ENCODE measurements around the gene CDCA8.
"Not testable (repeated sequence)": the region's sequence is repeated elsewhere in the genome, so short reads cannot be mapped to it uniquely, and the experiment has no call there.

The CDCA8 gene

DNA sequence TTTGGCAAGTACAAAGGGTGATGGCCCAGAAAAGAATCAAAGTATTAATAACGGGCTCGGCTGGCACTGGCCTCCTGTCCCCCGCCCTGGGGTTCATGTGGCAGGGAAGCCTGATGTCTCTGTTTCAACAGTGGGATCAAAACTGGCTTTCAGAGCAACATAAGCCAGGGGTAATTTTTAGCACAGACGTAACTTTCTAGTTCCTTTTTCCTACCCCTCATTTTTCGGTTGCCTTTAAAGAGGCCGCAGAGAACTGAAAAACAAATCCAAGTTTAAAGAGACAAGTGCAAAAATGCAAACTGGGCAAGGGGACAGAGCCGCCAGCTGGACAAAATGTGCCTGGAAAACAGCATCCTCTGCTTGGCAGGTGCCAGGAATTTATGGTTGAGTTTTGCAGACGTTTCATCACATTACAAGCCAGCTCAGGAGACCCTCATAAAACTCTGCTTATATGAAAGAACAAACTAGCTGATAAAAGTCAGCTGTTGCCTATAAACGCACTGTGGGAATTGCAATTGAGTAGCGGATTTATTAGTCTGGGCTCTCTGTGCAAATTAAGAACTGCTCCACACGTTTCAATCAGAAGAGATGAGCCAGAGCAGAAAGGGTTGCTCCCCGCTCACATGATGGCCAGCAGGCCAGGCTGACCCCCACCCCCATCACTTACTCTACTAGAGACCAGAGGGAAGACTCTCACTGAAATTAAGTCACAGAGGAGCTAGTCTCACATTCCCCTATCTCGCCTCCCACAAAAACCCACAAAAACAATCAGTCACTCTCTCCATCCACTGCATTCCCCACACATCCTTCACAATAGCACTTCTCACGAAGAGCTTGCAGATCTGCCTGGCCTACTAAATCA is 15.8 kb upstream of the CDCA8 start:
- no peak for DNase-seq

DNA sequence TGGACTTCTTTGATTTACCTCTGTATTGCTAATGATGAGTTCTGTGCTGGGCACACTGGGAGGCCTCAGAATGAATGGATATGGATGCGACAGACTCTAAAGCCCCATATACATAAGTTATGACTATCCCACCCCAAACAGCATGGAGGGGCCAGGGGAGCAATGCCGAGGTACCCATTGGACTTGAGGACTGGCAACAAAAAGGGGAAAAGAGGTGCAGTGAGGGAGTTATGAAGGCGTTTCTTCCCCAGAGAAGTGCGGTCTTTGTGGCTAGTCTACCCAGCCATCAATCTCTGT is 15.2 kb upstream of the CDCA8 start:
- DNase-seq: no peak

DNA sequence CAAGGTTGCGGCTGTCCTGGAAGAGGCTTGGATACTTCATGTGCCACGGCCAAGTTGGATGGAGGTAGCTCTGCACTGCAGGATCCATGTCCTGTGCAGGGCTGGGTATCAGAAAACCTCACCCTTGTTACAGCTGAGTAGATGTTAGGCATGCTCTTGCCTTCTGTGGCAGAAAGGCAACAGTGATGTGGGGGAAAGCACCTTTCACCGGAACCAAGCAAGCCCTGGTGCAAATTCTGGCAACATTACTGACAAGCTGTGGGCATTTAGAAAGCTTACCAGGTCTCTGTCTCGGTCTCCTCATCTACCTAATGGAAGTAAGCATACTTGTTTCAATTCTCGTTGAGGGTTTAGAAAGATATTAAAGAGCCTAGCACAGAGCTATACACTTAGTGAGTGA is 14.5 kb upstream of the CDCA8 start:
- no peak for DNase-seq

DNA sequence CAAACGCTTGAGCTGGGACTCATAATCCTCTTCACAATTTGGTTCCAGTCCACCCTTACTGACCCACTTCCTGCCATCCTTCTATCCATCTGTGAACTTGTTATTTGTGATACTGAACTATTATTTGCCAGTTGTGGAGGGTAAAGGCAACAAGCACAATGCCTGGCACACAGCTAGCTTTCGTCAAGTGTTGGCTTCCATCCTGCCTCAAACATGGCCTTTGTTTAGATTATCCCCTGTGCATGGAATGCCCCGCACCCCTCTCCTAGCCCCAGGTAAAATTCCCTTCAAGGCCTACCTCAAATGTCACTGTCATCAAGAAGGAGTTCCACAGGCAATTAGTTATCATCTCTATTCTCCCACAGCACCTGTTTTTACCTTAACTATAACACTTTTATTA is 11.4 kb upstream of the CDCA8 start:
- DNase-seq: no peak

DNA sequence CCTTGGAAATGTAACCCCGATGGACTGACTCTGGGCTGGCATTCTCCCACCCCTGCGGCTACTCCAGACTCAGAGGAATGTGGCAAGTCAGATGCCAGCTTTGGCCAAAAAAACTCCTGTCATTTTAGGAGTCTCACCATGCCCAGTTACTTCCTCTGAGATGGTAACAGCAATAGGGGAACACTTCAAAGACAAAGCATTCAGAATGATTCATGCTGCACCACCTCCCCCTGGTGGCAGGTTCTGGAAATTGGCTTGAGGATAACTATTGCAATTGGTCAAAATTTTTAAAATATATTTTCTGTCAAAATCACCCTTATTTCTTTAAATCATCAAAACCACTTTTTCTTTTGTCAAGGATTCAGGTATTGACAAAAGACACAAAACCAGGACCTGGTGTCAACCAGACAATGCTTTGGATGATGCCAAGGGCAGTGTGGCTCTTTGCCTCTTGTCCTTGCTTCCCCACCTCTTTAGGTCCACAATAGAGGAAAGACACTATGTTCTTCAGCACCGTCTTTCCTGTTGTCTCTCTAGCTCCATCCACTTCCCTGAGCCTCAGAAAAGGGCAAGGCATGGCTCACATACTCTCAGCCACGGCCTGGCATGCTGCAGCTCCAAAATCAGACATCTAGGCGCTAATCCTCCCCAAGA is 9.9 kb upstream of the CDCA8 start:
- peak in 1 of 2 experiments; percentile 46 for DNase-seq

DNA sequence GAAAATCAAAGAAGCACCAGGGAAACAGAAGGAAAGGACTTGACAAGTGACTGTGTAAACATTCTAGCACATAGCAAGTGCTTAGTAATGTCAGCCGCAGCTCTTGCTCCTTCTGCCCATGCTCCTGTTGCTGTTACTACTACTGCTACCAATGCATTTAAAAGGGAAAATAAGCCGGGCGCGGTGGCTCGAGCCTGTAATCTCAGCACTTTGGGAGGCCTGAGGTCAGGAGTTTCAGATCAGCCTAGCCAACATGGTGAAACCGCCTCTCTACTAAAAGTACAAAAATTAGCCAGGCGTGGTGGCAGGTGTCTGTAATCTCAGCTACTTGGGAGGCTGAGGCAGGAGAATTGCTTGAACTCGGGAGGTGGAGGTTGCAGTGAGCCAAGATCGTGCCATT is 8.1 kb upstream of the CDCA8 start:
- DNase-seq: not testable (repeated sequence)

DNA sequence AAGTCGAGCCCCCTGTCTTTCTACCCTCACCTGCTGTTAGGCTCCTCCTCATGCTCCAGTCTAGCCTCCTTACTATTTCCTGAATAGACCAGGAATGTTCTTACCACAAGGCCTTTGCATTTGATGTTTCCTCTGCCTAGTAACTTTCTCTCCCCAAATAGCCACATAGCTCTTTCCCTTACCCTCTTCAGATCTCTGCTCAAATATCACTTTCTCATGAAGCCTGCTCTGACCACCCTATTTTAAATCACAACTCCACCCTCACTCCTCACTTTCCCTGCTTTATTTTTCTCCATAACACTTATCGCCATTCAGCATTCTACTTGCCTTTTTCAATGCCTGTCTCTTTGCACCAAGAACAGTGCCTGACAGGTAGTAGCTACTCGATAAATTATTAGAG is 6.6 kb upstream of the CDCA8 start:
- no peak for DNase-seq

DNA sequence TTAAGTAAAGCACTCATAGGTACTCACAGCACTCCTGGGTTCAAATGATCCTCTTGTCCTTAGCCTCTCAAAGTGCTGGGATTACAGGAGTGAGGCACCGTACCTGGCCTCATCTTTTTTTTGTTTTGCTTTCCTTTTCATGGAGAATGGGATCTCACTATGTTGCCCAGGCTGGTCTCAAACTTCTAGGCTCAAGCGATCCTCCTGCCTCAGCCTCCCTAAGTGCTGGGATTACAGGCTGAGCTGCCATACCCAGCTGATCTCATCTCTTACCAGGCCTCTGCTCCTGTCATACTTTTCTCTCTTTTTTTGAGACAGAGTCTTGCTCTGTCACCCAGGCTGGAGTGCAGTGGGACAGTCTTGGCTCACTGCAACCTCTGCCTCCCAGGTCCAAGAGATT is 4.6 kb upstream of the CDCA8 start:
- DNase-seq: not testable (repeated sequence)

DNA sequence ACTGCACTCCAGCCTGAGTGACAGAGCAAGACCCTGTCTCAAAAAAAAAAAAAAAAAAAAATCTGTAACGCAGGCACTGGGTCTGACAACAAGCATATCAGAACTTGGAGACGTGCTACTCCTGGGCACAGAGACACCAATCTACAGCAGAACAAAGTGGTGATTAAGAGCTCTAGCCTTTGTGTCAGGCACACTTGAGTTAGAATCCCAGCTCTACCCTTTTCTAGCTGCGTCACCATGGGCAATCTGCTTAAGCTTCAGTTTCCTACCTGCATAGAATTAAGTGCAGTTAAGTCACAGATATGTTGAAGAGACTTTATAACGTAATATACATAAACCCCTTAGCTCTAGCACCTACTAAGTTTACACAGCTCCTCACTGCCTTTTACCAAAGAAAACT is 3.4 kb upstream of the CDCA8 start:
- DNase-seq: no peak

DNA sequence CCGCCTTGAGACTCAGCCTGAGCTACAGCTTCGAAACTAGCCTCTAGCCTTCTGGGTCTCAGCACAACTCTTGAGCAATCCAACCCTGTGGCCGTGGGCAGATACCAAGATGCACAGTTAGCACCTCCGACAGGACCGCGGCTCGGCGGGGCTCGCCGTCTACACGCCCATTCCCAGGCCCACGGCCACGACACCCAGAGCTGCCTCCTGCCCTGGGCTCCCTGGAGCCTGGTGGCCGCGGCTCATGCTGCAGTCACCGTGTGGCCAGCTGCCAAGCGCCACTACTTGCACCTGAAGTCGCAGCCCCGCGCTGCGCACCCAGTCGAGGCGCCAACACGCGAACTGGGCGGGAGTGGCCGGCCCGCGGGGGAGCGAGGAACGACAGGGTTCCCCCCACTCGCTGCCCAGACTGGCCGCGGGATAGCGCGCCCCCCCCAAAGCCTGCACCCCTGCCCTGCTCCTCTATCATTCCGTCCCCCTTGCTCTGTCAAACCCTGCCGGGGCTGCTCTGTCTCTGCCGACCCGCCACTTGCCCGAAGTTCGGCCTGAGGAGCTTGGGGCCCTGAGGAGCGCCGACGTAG is 729 bp upstream of the CDCA8 start:
- DNase-seq: peak in 1 of 2 experiments; percentile 30

DNA sequence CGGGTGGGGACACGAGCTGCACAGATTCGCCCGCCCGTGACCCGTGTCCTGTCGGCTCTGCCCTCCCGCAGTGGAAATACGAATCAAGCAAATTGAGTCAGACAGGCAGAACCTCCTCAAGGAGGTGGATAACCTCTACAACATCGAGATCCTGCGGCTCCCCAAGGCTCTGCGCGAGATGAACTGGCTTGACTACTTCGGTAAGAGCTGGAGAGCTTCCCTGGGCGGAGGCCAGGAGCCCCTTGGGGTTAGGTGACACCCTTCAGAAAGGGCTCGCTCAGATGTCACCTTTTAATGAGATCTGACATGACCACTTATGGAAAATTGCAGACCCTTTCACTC is 489 bp downstream of the CDCA8 start:
- DNase-seq: no peak

DNA sequence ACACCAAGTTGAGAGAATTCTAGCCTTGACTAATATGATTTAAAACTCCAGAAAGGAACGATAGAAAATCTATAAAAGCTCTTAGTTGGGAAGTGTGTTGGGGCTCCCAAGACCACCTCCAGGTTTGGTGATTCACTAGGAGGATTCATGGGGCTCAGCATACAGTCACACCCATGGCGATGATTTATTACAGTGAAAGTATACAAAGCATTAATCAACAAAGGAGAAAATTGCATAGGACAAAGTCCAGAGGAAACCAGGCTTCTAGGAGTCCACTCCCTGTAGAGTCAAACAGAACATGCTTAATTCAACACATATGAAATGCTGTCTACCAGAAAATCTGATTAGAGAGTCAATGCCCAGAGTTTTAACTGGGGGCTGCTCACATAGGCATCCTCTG is 4.8 kb downstream of the CDCA8 start:
- no peak for DNase-seq

DNA sequence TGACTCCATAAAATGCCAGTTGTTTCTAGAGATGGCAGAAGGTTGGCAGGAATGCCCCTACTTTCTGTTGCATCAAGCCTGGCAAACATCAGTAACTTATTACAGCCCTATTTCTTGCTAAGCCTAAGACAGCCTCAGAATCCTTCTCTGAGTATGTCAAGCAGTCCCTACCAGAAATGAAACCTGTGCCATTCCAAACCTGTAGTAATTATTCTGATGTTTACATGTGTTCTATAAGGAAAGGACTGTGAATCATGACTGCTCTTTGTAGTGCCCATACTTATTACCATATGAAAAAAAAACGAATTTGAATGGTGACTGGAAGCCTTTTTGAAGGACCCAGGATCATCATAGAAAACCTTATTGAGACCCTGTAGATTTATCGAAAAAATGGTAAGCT is 5.4 kb downstream of the CDCA8 start:
- DNase-seq: no peak

DNA sequence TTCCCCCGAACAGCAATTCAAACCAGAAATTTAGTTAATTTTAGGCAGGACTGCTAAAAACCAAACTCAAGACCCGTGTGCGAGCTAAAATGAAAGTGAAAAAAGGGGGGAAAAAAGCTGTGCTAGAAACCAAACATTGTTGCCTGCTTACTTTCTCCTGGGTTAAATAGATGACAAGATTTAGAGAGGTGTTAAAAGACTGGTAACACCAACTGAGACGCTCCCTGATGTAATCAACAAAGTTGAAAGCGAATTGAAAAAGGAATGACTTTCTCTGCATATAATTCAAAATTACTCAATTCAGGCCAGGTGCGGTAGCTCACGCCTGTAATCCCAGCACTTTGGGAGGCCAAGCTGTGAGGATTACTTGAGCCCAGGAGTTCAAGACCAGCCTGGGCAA is 6.8 kb downstream of the CDCA8 start:
- DNase-seq: no peak

DNA sequence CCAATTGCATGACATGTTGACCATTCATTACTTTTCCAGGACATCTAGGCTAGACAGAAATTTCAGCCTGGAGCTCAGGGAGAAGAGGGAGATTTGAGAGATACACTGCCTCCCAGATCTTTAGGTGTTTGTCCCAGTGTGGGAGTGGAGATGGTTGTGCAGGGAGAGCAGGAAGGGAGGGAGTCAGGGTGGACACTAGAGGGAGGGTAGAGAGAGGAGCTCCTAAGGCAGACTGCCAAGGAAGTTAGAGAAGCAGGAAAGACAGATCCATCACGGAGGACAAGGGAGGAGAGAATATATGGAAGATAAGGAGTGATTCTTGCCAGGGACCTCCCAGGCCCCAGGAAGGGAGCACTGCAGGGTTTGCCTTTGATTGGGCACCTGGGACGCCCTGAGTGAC is 8.7 kb downstream of the CDCA8 start:
- DNase-seq: no peak

DNA sequence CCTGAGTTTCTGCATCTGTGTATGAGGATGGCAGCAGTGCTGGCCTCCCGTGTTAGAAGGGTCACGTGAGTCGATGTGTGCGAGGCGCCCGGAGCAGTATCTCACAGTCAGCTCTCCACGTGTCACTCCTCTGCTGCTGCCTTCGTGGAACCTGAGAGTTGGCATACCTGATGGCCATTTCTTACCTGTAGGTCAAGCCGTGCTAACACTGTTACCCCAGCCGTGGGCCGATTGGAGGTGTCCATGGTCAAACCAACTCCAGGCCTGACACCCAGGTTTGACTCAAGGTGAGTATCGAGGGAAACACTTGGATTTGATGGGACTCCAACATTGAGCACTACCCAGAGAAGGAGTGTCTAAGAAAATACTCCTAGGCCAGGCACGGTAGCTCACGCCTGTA is 10.7 kb downstream of the CDCA8 start:
- DNase-seq: no peak

DNA sequence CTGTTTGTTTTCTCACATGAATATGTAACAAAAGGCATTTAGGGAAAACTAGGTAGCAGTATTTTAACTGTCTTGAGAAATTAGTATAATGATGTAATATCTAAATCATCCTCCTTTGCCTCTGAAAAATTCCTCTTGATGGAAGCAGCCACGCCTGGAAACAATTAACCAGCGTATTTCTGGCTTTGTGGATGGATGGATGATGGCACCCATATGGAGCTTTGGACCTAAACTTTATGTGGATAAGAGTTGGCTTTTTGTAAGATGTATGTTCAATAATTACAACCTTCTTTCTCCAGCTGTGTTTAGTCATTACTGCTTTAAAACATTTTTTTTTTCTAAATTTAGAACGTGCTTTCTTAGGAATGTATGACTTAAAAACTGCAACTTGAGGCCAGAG is 12.7 kb downstream of the CDCA8 start:
- DNase-seq: no peak

DNA sequence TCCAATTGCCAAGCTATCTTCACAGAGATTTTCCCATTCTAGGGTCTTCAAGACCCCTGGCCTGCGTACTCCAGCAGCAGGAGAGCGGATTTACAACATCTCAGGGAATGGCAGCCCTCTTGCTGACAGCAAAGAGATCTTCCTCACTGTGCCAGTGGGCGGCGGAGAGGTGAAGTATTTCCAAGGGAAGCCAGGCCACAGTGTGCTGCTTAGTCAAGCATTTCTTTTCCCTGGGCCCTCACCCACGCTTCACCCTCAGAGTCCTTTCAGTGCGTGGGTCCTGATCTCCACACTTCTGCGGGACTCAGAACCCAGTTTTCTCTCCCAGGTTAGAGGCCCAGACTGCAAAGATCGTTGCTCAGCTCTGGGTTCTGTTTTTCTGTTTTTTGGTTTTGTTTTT is 13.1 kb downstream of the CDCA8 start:
- DNase-seq: no peak

DNA sequence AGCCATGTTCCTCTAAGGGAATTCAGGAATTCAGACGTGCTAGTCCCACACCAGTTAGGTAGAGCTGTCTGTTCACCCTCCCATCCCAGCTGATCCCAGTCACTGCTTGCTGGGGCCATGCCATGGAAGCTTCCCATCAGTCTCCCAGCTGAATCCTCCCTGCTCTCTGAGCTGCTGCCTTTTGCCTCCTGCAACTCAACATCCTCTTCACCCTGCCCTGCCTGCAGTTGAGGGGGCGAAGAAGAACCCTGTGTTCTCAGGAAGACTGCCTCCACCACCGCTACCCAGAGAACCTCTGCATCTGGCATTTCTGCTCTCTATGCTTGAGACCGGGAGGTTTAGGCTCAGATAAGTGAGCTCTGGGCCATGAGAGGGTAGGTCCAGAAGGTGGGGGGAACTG is 16.2 kb downstream of the CDCA8 start:
- DNase-seq: no peak

DNA sequence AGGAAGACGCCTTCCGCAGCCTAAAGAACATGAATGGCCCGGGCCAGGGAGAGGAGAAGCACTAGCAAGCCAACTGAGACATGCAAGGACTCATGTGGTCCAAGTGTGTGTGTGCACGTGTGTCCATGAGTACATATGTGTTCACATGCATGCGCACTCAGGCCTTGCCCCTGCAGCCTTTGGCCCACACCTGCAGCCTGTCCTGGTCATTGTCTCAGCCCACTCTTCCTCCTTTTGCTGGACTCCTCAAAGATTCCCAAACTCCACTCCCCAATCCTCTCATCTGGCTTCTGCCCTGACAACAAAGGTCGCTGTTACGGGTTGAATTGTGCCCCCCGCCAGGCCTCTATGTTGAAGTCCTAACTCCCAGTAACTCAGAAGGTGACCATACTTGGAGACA is 21.9 kb downstream of the CDCA8 start:
- DNase-seq: no peak

DNA sequence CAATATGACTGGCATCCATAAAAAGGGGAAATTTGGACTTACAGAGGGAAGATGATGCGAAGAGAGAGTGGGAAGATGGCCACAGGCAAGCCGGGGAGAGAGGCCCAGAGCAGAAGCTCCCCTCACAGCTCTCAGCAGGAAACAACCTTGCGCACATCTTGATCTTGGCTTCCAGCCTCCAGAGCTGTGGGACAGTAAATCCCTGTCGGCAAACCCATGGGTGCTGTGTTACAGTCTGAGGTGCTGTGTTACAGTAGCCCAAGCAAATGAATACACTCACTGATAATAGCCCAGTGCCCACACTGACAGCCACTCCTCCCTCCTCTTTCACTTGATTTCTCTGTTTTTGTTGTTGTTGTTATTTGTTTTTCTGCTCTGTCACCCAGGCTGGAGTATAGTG is 22.4 kb downstream of the CDCA8 start:
- no peak for DNase-seq

DNA sequence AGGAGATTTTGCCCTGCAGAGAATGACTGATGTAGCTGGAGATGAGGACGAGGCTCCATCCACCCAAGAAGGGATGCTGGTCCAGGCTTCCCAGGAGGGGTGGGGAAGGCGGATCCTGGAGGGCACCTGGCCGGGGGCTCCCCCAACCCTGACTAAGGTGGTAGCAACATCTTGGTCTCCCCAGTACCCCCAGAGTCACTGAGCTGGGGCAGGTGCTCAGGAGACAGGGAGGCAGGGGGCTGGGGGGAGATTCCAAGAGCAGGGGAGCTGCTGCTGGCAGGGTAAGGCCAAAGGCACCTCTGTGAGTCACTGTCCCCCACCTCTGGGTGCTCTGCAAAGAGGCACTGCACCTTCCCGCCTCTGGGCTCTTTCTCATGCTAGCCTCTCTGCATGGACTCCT is 24.0 kb downstream of the CDCA8 start:
- DNase-seq: no peak

DNA sequence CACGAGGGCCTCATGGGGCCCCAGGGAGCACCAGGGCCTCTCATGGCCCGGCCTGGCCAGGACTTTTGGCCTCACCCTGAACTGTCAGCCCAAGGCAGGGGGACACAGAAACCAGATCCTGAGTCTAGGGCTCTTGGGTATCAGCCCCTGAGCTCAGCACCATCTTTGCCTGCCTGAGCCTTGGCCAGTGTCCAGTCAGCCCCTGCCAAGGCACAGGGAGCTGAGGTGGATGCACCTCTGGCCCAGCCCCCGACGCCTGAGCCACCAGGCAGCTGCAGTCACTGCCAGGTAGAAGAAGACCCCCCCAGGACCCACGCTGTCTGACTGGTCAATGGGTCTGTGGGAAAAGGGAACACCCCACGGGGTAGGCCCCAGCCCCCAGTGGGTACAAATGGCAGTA is 25.3 kb downstream of the CDCA8 start:
- no peak for DNase-seq

DNA sequence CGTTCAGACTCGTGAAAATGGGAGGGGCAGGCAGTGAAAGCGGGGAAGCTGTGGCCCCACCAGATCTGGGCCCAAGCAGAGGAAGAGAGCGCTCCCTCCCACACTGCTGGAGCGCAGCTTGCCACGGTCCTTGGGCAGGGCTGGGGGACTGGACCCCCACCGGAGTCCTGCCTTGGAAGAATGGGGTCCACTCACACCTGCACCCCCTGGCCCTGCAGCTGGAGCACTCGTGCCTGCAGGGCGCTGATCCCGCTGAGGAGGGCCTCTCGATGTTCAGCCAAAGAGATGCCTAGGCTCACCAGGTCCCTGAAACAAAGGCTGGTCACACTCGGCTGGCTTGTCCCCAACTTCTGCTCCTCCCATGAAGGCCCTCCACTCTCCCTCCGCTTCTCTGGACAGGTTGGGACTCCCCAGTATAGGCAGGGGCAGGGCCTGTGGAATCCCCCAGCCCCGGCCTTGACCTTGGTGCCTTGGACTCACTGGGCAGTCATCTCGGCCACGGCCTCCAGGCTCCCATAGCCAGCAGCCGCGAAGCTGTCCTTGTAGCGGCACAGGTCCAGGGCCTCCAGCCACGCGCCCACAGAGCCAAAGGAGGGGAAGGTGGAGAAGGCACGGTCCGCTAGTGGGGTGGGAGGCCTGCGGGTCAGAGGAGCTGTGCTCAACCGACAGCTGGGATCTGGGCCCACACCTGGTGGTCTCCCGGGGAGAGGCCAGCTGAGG is 26.0 kb downstream of the CDCA8 start:
- DNase-seq: no peak

All from SW 1271 (cell line).